ENCODE data around the gene CLHC1. TPM values are rescaled to one million over a fixed set of nuclear protein-coding genes. Genes with fewer than 3 reads are reported as not detected.

CLHC1 gene
- total RNA-seq, 1 experiment from 2014 or later = 11.1 TPM

DNA sequence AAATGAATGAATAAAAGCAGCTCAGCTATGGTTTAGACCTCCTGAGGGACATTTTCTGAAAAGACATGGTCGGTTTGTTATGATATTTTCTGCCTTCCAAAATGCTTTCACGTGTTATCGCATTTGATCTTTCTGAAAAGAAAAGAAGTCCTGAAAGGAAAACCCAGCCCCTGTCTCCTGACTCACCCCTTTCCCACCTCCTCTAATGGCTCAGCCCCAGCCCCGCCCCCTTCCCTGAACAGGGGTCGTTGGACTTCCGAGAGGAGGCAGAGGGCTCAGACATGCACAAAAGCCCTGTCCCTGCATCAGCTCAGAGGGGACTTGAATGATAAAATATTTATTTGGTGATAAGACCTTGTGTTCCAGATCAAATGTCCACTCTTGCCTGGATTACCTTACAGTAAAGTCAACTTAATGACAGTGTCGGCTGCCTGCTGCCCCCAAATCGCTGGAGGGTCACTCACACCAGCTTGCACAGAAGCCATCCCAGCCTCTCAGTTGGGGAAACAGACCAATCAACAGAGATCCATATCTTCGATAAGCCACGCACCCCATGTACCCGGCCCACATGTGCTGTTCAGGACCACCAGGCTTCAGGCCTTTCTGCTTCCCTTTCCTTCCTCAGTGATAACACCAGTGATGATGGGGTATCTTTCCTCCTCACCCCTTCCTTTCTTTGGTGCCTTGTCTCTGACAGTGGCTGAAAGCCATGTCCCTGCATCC, 69.6 kb downstream of the CLHC1 start:
- TF ChIP-seq RAD21 (IDR thresholded peaks at IDR 0.05; ENCODE audit: low read depth) (no peak), ZFX (IDR thresholded peaks at IDR 0.05) (no peak), EZH2phosphoT487 (IDR thresholded peaks at IDR 0.05; ENCODE audit: borderline replicate concordance) (no peak), POLR2A (IDR thresholded peaks at IDR 0.05; ENCODE audit: borderline replicate concordance, extremely low read depth, insufficient read depth, insufficient read length) (no peak), YY1 (IDR thresholded peaks at IDR 0.05; ENCODE audit: extremely low read depth, insufficient replicate concordance, low read depth, low read length) (no peak)
- TF ChIP-seq, protein P1, sequence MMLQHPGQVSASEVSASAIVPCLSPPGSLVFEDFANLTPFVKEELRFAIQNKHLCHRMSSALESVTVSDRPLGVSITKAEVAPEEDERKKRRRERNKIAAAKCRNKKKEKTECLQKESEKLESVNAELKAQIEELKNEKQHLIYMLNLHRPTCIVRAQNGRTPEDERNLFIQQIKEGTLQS (IDR thresholded peaks at IDR 0.05) = no peak
- H3K4me2 ChIP-seq (ENCODE audit: low read length) = no peak overlapping the region
- H3K9ac ChIP-seq (ENCODE audit: low read length) = no peak overlapping the region
- ChIA-PET CTCF (no interaction called here), RAD21 (ENCODE audit: low non-redundant PET in 1 of 2, low total read pairs in 2 of 2, uncharacterized antibody in 2 of 2, unreplicated experiment in 2 of 2) (no interaction called here), POLR2A (no interaction called here)
- no peaks in the 10 kb centered on the region for H3K79me2 ChIP-seq (ENCODE audit: insufficient read depth, low read length)
- DNase-seq (ENCODE audit: low read depth, low spot score) (no peak), ATAC-seq (no peak)
- H4K20me1 ChIP-seq (ENCODE audit: insufficient read depth) = no peaks in the 10 kb centered on the region
- H3K4me1 ChIP-seq (ENCODE audit: control insufficient read depth in 1 of 2, insufficient read depth in 2 of 2, low read length in 2 of 2) = peaks cover 0 to 9% of the 10 kb centered on the region in 2 experiments; a peak in 1 of 4 replicates
- H3K36me3 ChIP-seq (ENCODE audit: control insufficient read depth in 1 of 2, insufficient read depth in 2 of 2, low read length in 2 of 2) = no peaks in the 10 kb centered on the region
- no peaks in the 10 kb centered on the region for H3K9me2 ChIP-seq (ENCODE audit: insufficient read depth)
- H3K4me3 ChIP-seq (replicated peaks in 1 of 2; ENCODE audit: low read depth in 1 of 2, low read length in 2 of 2) = no peak overlapping the region
- H2AFZ ChIP-seq (ENCODE audit: low read depth, low read length, poor library complexity, severe bottlenecking) = no peak overlapping the region
- no TSS peak for BruUV-seq (replicated peaks)
- H3K9me3 ChIP-seq (ENCODE audit: control insufficient read depth in 1 of 2, insufficient read depth in 1 of 2, low read depth in 1 of 2, low read length in 2 of 2) = no peaks in the 10 kb centered on the region
- no peaks in the 10 kb centered on the region for H3K27me3 ChIP-seq (ENCODE audit: insufficient read depth, low read length)
- H3K27ac ChIP-seq (ENCODE audit: low read depth, low read length) = no peak overlapping the region
- intact Hi-C loops (cut with micrococcal nuclease) = no loop called here

DNA sequence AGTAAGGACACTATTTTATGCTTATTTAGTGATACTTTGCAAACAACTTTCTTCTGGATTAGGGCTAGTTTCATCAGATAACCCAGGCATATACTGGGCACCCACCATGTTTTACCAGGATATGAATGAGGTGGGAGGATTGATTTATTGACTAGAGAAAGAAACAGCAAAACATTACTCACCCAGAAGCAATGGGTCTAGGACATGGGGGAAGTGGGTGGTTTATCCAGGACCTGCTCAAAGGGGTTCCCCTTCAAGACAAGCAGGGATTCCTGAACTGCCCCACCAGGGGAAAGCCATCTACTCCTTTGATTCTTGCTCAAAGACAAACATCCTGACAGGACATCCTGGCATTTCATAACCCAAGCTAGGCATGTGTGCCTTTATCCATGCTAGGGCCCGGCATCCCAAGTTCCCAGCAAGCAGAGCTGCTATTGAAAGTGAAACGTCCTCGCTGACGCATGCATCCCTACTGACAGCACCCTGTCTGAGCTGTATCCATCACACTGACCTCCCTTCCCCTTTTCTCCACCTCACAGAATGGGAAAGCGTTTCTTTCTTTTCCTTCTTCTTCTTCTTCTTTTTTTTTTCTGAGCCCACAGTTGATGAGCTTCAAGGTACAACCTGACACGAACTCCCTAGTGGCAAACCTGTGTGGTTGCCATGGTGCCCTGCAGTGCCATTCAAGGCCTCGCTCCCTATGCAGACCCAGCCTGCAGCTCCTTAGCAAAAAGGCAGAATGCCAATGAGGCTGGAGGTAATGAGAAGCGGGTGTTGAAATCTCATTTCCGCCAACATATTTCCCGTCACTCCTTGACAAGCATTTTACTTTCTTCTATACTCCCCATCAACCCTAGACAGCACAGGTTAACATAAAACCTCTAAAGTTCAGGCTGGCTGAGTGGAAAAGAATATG, 70.5 kb downstream of the CLHC1 start:
- Histone ChIP-seq H3K9ac (ENCODE audit: low read length) (no peak overlapping the region), H2AFZ (ENCODE audit: low read depth, low read length, poor library complexity, severe bottlenecking) (no peak overlapping the region), H3K9me2 (ENCODE audit: insufficient read depth) (no peaks in the 10 kb centered on the region), H3K4me3 (replicated peaks in 1 of 2; ENCODE audit: low read depth in 1 of 2, low read length in 2 of 2) (no peak overlapping the region), H3K27me3 (ENCODE audit: insufficient read depth, low read length) (no peaks in the 10 kb centered on the region), H3K9me3 (ENCODE audit: control insufficient read depth in 1 of 2, insufficient read depth in 1 of 2, low read depth in 1 of 2, low read length in 2 of 2) (no peaks in the 10 kb centered on the region), H3K79me2 (ENCODE audit: insufficient read depth, low read length) (no peaks in the 10 kb centered on the region), H3K4me2 (ENCODE audit: low read length) (no peak overlapping the region), H3K4me1 (ENCODE audit: control insufficient read depth in 1 of 2, insufficient read depth in 2 of 2, low read length in 2 of 2) (peaks cover 0 to 12% of the 10 kb centered on the region in 2 experiments; a peak in 1 of 4 replicates), H4K20me1 (ENCODE audit: insufficient read depth) (no peaks in the 10 kb centered on the region), H3K27ac (ENCODE audit: low read depth, low read length) (no peak overlapping the region), H3K36me3 (ENCODE audit: control insufficient read depth in 1 of 2, insufficient read depth in 2 of 2, low read length in 2 of 2) (no peaks in the 10 kb centered on the region)
- POLR2A ChIA-PET = no interaction called here
- ATAC-seq (no peak), DNase-seq (ENCODE audit: low read depth, low spot score) (no peak)
- no peak for TF ChIP-seq SRF (IDR thresholded peaks at IDR 0.05; ENCODE audit: low read depth)
- TF ChIP-seq EGR1 (IDR thresholded peaks at IDR 0.05; ENCODE audit: low read depth) = no peak
- no peak for TF ChIP-seq SP1 (IDR thresholded peaks at IDR 0.05; ENCODE audit: low read depth)
- TF ChIP-seq JUND (IDR thresholded peaks at IDR 0.05) = no peak
- TF ChIP-seq, protein P2, sequence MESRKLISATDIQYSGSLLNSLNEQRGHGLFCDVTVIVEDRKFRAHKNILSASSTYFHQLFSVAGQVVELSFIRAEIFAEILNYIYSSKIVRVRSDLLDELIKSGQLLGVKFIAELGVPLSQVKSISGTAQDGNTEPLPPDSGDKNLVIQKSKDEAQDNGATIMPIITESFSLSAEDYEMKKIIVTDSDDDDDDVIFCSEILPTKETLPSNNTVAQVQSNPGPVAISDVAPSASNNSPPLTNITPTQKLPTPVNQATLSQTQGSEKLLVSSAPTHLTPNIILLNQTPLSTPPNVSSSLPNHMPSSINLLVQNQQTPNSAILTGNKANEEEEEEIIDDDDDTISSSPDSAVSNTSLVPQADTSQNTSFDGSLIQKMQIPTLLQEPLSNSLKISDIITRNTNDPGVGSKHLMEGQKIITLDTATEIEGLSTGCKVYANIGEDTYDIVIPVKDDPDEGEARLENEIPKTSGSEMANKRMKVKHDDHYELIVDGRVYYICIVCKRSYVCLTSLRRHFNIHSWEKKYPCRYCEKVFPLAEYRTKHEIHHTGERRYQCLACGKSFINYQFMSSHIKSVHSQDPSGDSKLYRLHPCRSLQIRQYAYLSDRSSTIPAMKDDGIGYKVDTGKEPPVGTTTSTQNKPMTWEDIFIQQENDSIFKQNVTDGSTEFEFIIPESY (IDR thresholded peaks at IDR 0.05; ENCODE audit: extremely low read depth, insufficient replicate concordance, low read length) = no peak
- TF ChIP-seq FOSL1 (IDR thresholded peaks at IDR 0.05; ENCODE audit: low read depth) = no peak
- TF ChIP-seq ZNF274 (IDR thresholded peaks at IDR 0.05; ENCODE audit: low read depth, low read length) = no peak
- TF ChIP-seq ZFX (IDR thresholded peaks at IDR 0.05) = no peak
- TF ChIP-seq SIN3A (IDR thresholded peaks at IDR 0.05; ENCODE audit: low read depth) = no peak
- TF ChIP-seq TCF7L2 (IDR thresholded peaks at IDR 0.05; ENCODE audit: borderline replicate concordance, extremely low read depth, insufficient read depth, insufficient read length) = no peak
- TF ChIP-seq POLR2A (IDR thresholded peaks at IDR 0.05; ENCODE audit: borderline replicate concordance, extremely low read depth, insufficient read depth, insufficient read length) = no peak
- BruUV-seq (replicated peaks) = no TSS peak
- intact Hi-C loops (cut with micrococcal nuclease) = no loop called here
- RAD21 ChIA-PET (ENCODE audit: low non-redundant PET in 1 of 2, low total read pairs in 2 of 2, uncharacterized antibody in 2 of 2, unreplicated experiment in 2 of 2) = no interaction called here
- CTCF ChIA-PET = no interaction called here

Measured in HCT116 (cell line).